Endodermal cell (in vitro differentiated cells): ENCODE results near the gene WDR5B. TPM values are rescaled to one million over a fixed set of nuclear protein-coding genes. Genes with fewer than 3 reads are reported as not detected.

Experiments used
- DNase-seq: peaks from one replicate; pipeline ENCODE4 v3.0.0-alpha.2; 2017
- H3K27ac ChIP-seq: 2 replicates; pipeline ENCODE4 v1.5.1; 2013; ENCODE audit warnings: mild to moderate bottlenecking, low read depth, low read length, moderate library complexity
- H3K27me3 ChIP-seq: 2 replicates; pipeline ENCODE4 v1.6.1; 2013; ENCODE audit warnings: mild to moderate bottlenecking, low read length, moderate library complexity; ENCODE audit not compliant: insufficient read depth, control insufficient read depth, poor library complexity, severe bottlenecking
- H3K36me3 ChIP-seq: 2 replicates; pipeline ENCODE4 v1.7.0; 2013; ENCODE audit warnings: mild to moderate bottlenecking, low read length, moderate library complexity; ENCODE audit not compliant: control insufficient read depth, insufficient read depth
- H3K4me1 ChIP-seq: one replicate; pipeline ENCODE4 v1.7.0; 2013; ENCODE audit warnings: low read length; ENCODE audit not compliant: control insufficient read depth, insufficient read depth
- H3K4me3 ChIP-seq: 2 replicates; pipeline ENCODE4 v1.5.1; 2013; ENCODE audit warnings: mild to moderate bottlenecking, low read length, moderate library complexity
- H3K9ac ChIP-seq: 2 replicates; pipeline ENCODE4 v1.6.1; 2013; ENCODE audit warnings: mild to moderate bottlenecking, low read length, moderate library complexity; ENCODE audit not compliant: poor library complexity, severe bottlenecking; ENCODE audit errors: extremely low read depth
- H3K9me3 ChIP-seq: 2 replicates; pipeline ENCODE4 v1.6.1; 2013; ENCODE audit warnings: mild to moderate bottlenecking, low read length, moderate library complexity; ENCODE audit not compliant: control insufficient read depth
- H3K27ac Mint-ChIP-seq: 2 replicates; pipeline ENCODE4 v1.8.0; 2020; ENCODE audit warnings: mixed read lengths
- H3K27me3 Mint-ChIP-seq: 2 replicates; pipeline ENCODE4 v1.8.0; 2021; ENCODE audit warnings: mild to moderate bottlenecking, mixed read lengths; ENCODE audit not compliant: insufficient read depth
- H3K36me3 Mint-ChIP-seq: 2 replicates; pipeline ENCODE4 v1.8.0; 2020; ENCODE audit warnings: low read depth, mixed read lengths
- H3K4me1 Mint-ChIP-seq: 2 replicates; pipeline ENCODE4 v1.8.0; 2020; ENCODE audit warnings: mixed read lengths
- H3K4me3 Mint-ChIP-seq: 2 replicates; pipeline ENCODE4 v1.8.0; 2020; ENCODE audit warnings: mild to moderate bottlenecking, moderate library complexity, mixed read lengths
- H3K9me3 Mint-ChIP-seq: 2 replicates; pipeline ENCODE4 v1.8.0; 2020; ENCODE audit warnings: mild to moderate bottlenecking, mixed read lengths
- CTCF ChIP-seq: fragments of 200-600 bp; sonication (generic); conservative IDR thresholded peaks from 2 replicates; pipeline ENCODE4 v1.5.0; 2021; ENCODE audit warnings: antibody characterized with exemption, mild to moderate bottlenecking
- WGBS, 2 experiments: methylation state at CpG; one replicate each; pipeline versions ENCODE4 v1.1.5 to v1.1.7; 2013; ENCODE audit warnings: missing lambda C conversion rate in 2 of 2, mixed read lengths in 1 of 2; ENCODE audit not compliant: insufficient coverage in 1 of 2, insufficient read length in 1 of 2; 5-methylcytosine and 5-hydroxymethylcytosine counted together
- total RNA-seq, 2 donors: library from RNA; stranded (reverse); fragmentation: NEBNext Ultra II Directional in 1 of 2; extraction: Animal tissue kit (Norgen Biotek cat#: 25700) in 1 of 2; gene quantifications; 2 replicates in 1 of 2; 3 replicates in 1 of 2; pipeline ENCODE4 v1.2.1, GENCODE V29; 2021

WDR5B gene
- total RNA-seq, 2 donors from 2014 or later = 4.2 to 4.9 TPM

GRCh38 chr3:122383771-122384697 is 31.8 kb downstream of the WDR5B start, which contains the start of gene FAM162A:
TSS of gene FAM162A (plus strand) at chr3:122384182. CDS start at chr3:122384266, 84 bp downstream.
- Histone ChIP-seq H3K27me3 (no peaks in the 10 kb centered on the region), H3K9ac (peak within 1 kb of the TSS; percentile 59), H3K9me3 (no peaks in the 10 kb centered on the region), H3K36me3 (no peaks in the 10 kb centered on the region), H3K4me1 (no peaks in the 10 kb centered on the region), H3K27ac (peak within 1 kb of the TSS; percentile 59), H3K4me3 (peak within 1 kb of the TSS; percentile 93)
- Mint-ChIP-seq H3K4me1 (peaks cover 14% of the 10 kb centered on the region), H3K36me3 (peaks cover 14% of the 10 kb centered on the region), H3K4me3 (peak within 1 kb of the TSS; percentile 90), H3K27me3 (no peaks in the 10 kb centered on the region), H3K9me3 (no peaks in the 10 kb centered on the region), H3K27ac (peak within 1 kb of the TSS; percentile 98)
- TF ChIP-seq CTCF = peak; percentile 74
- peak; percentile 98 for DNase-seq
- WGBS, 2 experiments = 3% methylated on average over 13 to 52 of the region's 52 CpGs

DNA sequence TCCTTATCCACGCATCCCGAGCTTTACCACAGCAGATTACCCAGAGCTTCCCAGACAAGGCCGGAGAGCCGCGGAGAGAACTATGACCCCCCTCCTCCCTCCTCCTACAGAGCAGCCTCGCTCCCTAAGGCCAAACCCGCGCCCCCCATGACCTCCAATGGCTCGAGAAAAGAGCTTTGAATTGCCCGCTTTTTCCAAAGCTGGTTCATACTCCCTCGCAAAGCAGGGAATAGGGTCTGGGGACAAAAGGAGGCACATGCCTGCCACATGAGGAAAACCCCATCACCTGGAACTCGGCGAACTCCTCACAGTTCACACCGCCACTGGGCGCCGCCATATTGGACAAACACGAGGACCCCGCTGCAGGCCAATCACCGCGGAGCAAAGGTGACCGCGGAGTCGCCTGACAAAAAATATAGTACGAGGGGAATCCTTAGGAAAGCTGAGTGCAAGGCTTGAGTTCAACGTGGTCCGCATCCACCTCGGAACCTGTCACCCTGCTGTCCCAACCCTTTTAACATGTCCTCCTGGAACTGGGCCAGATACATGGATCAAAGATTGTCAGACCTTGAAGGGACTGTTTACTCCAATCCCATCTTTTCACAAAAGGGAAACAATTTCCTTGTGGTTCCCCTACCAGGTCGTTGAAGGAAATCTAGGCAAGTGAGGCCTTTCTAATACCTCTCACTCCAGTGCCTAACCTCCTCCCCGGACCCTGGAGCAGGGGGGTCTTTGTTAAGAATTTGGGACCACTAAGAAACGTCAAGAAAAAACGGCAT is 32.8 kb downstream of the WDR5B start, which contains the start of gene MIX23:
MIX23 (minus strand) TSS at position 344 of the 779 bp plus-strand sequence; CDS start at position 337, 7 bp downstream.
- 2 to 9% methylated on average over 7 to 31 of the region's 31 CpGs for WGBS, 2 experiments
- Mint-ChIP-seq H3K4me1 (peaks cover 14% of the 10 kb centered on the region), H3K36me3 (peaks cover 10% of the 10 kb centered on the region), H3K27ac (peak within 1 kb of the TSS; percentile 98), H3K9me3 (no peaks in the 10 kb centered on the region), H3K4me3 (peak within 1 kb of the TSS; percentile 90), H3K27me3 (no peaks in the 10 kb centered on the region)
- Histone ChIP-seq H3K36me3 (no peaks in the 10 kb centered on the region), H3K27me3 (no peaks in the 10 kb centered on the region), H3K4me1 (no peaks in the 10 kb centered on the region), H3K9ac (peak within 1 kb of the TSS; percentile 59), H3K27ac (peak within 1 kb of the TSS; percentile 59), H3K9me3 (no peaks in the 10 kb centered on the region), H3K4me3 (peak within 1 kb of the TSS; percentile 93)
- no peak for TF ChIP-seq CTCF
- peak; percentile 97 for DNase-seq

- H3K36me3 Mint-ChIP-seq = peaks cover 6% of the 10 kb centered on the region
- peaks cover 5% of the 10 kb centered on the region for H3K4me1 Mint-ChIP-seq
- H3K9ac ChIP-seq = no peak overlapping the region
- no peaks in the 10 kb centered on the region for H3K4me1 ChIP-seq
- WGBS, 2 experiments = 93 to 100% methylated on average over 4 of the region's 4 CpGs
- H3K27ac Mint-ChIP-seq = no peak overlapping the region
- no peaks in the 10 kb centered on the region for H3K27me3 ChIP-seq
- no peak overlapping the region for H3K4me3 ChIP-seq
- no peaks in the 10 kb centered on the region for H3K9me3 ChIP-seq
- no peak overlapping the region for H3K4me3 Mint-ChIP-seq
- TF ChIP-seq CTCF = no peak
- no peak for DNase-seq
- no peaks in the 10 kb centered on the region for H3K9me3 Mint-ChIP-seq
- no peak overlapping the region for H3K27ac ChIP-seq
- H3K27me3 Mint-ChIP-seq = no peaks in the 10 kb centered on the region
- no peaks in the 10 kb centered on the region for H3K36me3 ChIP-seq
Observed at GRCh38 chr3:122377975-122378374, 37.9 kb downstream of the WDR5B start.
